Femur (tissue), 1 donor: ENCODE measurements around the gene COL12A1.

ENCODE experiments used
- DNase-seq: peaks from one replicate; pipeline ENCODE4 v3.0.0-alpha.2; 2017

COL12A1 gene

GRCh38 chr6:75205776-75206575 is at the start of gene COL12A1:
Gene COL12A1 (minus strand): TSS chr6:75206053. CDS start chr6:75202792, 3,261 bp downstream.
- peak; percentile 98 for DNase-seq

- no peak for DNase-seq
These were observed 44.7 kb upstream of the COL12A1 start for GRCh38 chr6:75250552-75250951.

GRCh38 chr6:75249837-75250236 is 44.0 kb upstream of the COL12A1 start:
- DNase-seq = no peak

- DNase-seq = no peak
These were observed 40.5 kb upstream of the COL12A1 start for GRCh38 chr6:75246386-75246785.

GRCh38 chr6:75244063-75244584 is 38.3 kb upstream of the COL12A1 start:
- no peak for DNase-seq

- peak; percentile 96 for DNase-seq
These were observed 37.6 kb upstream of the COL12A1 start, which contains the start of gene COX7A2 for GRCh38 chr6:75243333-75244062. Gene COX7A2 (minus strand): TSS chr6:75243801. CDS start chr6:75243734, 67 bp downstream.

GRCh38 chr6:75236630-75237029 is 30.8 kb upstream of the COL12A1 start:
- no peak for DNase-seq

GRCh38 chr6:75235271-75235670 is 29.4 kb upstream of the COL12A1 start:
- no peak for DNase-seq

GRCh38 chr6:75234126-75234865 is 28.4 kb upstream of the COL12A1 start:
- peak; percentile 47 for DNase-seq

- DNase-seq = no peak
These were observed 27.3 kb upstream of the COL12A1 start for GRCh38 chr6:75233092-75233615.

- DNase-seq = no peak
These were observed 24.9 kb upstream of the COL12A1 start for GRCh38 chr6:75230484-75231325.

- no peak for DNase-seq
These were observed 18.6 kb upstream of the COL12A1 start for GRCh38 chr6:75224303-75224926.

- DNase-seq = no peak
These were observed 17.6 kb upstream of the COL12A1 start for GRCh38 chr6:75223428-75223827.

GRCh38 chr6:75222261-75222660 is 16.4 kb upstream of the COL12A1 start:
- DNase-seq = no peak

GRCh38 chr6:75221116-75221515 is 15.3 kb upstream of the COL12A1 start:
- no peak for DNase-seq

- DNase-seq = no peak
These were observed 14.5 kb upstream of the COL12A1 start for GRCh38 chr6:75220357-75220756.

GRCh38 chr6:75219263-75219662 is 13.4 kb upstream of the COL12A1 start:
- DNase-seq = no peak

GRCh38 chr6:75217193-75217592 is 11.3 kb upstream of the COL12A1 start:
- no peak for DNase-seq

- DNase-seq = no peak
These were observed 9.4 kb upstream of the COL12A1 start for GRCh38 chr6:75215291-75215690.

GRCh38 chr6:75213732-75214131 is 7.9 kb upstream of the COL12A1 start:
- no peak for DNase-seq

GRCh38 chr6:75213112-75213511 is 7.3 kb upstream of the COL12A1 start:
- DNase-seq = no peak
